Liver (tissue), 9 donors: ENCODE measurements around the gene PTPRB. TPM values are rescaled to one million over a fixed set of nuclear protein-coding genes. Genes with fewer than 3 reads are reported as not detected.

Experiments used
- DNase-seq: peaks from one replicate; pipeline ENCODE4 v3.0.0-alpha.2; 2017; ENCODE audit warnings: low spot score
- H3K27ac ChIP-seq, 2 donors: one replicate each; pipeline ENCODE4 v1.7.0; 2013; ENCODE audit warnings: inconsistent platforms in 2 of 2, low read length in 2 of 2, control low read depth in 1 of 2, low read depth in 1 of 2, mild to moderate bottlenecking in 1 of 2
- H3K27me3 ChIP-seq, 4 donors: one replicate each; pipeline versions ENCODE4 v1.6.1 to v1.7.0; 2013; ENCODE audit warnings: low read length in 3 of 4, inconsistent platforms in 1 of 4, mild to moderate bottlenecking in 1 of 4, moderate library complexity in 1 of 4; ENCODE audit not compliant: control insufficient read depth in 4 of 4, insufficient read depth in 4 of 4
- H3K36me3 ChIP-seq, 4 donors: one replicate each; pipeline versions ENCODE4 v1.6.1 to v1.7.0; 2013; ENCODE audit warnings: low read length in 3 of 4, mild to moderate bottlenecking in 3 of 4, low read depth in 1 of 4, moderate library complexity in 1 of 4; ENCODE audit not compliant: control insufficient read depth in 4 of 4, insufficient read depth in 3 of 4
- H3K4me1 ChIP-seq, 4 donors: one replicate each; pipeline versions ENCODE4 v1.6.1 to v1.7.0; 2013; ENCODE audit warnings: low read length in 3 of 4, mild to moderate bottlenecking in 3 of 4, moderate library complexity in 1 of 4; ENCODE audit not compliant: control insufficient read depth in 4 of 4, insufficient read depth in 4 of 4
- H3K4me3 ChIP-seq, 3 donors: one replicate each; pipeline versions ENCODE4 v1.6.1 to v1.7.0; 2013; ENCODE audit warnings: low read length in 3 of 3, control low read depth in 1 of 3, low read depth in 1 of 3, mild to moderate bottlenecking in 1 of 3
- H3K9ac ChIP-seq, 2 donors: one replicate each; pipeline ENCODE4 v1.7.0; 2013; ENCODE audit warnings: low read length in 2 of 2, mild to moderate bottlenecking in 2 of 2, moderate library complexity in 2 of 2, control low read depth in 1 of 2, low read depth in 1 of 2
- H3K9me3 ChIP-seq, 4 donors: one replicate each; pipeline versions ENCODE4 v1.6.1 to v1.7.0; 2013; ENCODE audit warnings: low read length in 3 of 4; ENCODE audit not compliant: control insufficient read depth in 4 of 4
- ATF3 ChIP-seq: IDR thresholded peaks from 2 replicates; pipeline ENCODE4 v1.6.1; 2016; ENCODE audit warnings: antibody characterized with exemption
- CTCF ChIP-seq: fragments of 150-350 bp; IDR thresholded peaks from 2 replicates; pipeline ENCODE4 v1.5.1; 2017; ENCODE audit warnings: improper control_type of control experiment, low read depth, low read length; ENCODE audit not compliant: missing input control
- EGR1 ChIP-seq, 2 donors: IDR thresholded peaks; 2 replicates each; pipeline ENCODE4 v1.6.1; 2016 to 2018; ENCODE audit warnings: antibody characterized with exemption in 2 of 2, low read depth in 2 of 2
- FOXA2 ChIP-seq: IDR thresholded peaks from 2 replicates; pipeline ENCODE4 v1.6.1; 2016; ENCODE audit warnings: antibody characterized with exemption
- HNF4A ChIP-seq, 2 donors: conservative IDR thresholded peaks; 2 replicates each; pipeline ENCODE4 v1.6.1; 2016; ENCODE audit warnings: antibody characterized with exemption in 2 of 2, mild to moderate bottlenecking in 2 of 2
- HNF4G ChIP-seq: IDR thresholded peaks from 2 replicates; pipeline ENCODE4 v1.6.1; 2016; ENCODE audit warnings: antibody characterized with exemption
- JUND ChIP-seq, 2 donors: IDR thresholded peaks; 2 replicates each; pipeline ENCODE4 v1.6.1; 2016; ENCODE audit warnings: antibody characterized with exemption in 2 of 2
- MAX ChIP-seq: IDR thresholded peaks from 2 replicates; pipeline ENCODE4 v1.6.1; 2016; ENCODE audit warnings: antibody characterized with exemption
- NR2F2 ChIP-seq: IDR thresholded peaks from 2 replicates; pipeline ENCODE4 v1.6.1; 2016; ENCODE audit warnings: antibody characterized with exemption
- RAD21 ChIP-seq, 2 donors: IDR thresholded peaks; 2 replicates each; pipeline ENCODE4 v1.6.1; 2016; ENCODE audit warnings: antibody characterized with exemption in 2 of 2, mild to moderate bottlenecking in 2 of 2
- REST ChIP-seq: IDR thresholded peaks from 2 replicates; pipeline ENCODE4 v1.6.1; 2016; ENCODE audit warnings: antibody characterized with exemption, mild to moderate bottlenecking
- RXRA ChIP-seq, 2 donors: IDR thresholded peaks; 2 replicates each; pipeline ENCODE4 v1.6.1; 2017 to 2018; ENCODE audit warnings: antibody characterized with exemption in 2 of 2, mild to moderate bottlenecking in 1 of 2
- SP1 ChIP-seq: IDR thresholded peaks from 2 replicates; pipeline ENCODE4 v1.6.1; 2018; ENCODE audit warnings: antibody characterized with exemption, mild to moderate bottlenecking
- TAF1 ChIP-seq: conservative IDR thresholded peaks from 2 replicates; pipeline ENCODE4 v1.6.1; 2016; ENCODE audit warnings: antibody characterized with exemption, mild to moderate bottlenecking
- YY1 ChIP-seq: IDR thresholded peaks from 2 replicates; pipeline ENCODE4 v1.6.1; 2016; ENCODE audit warnings: antibody characterized with exemption, mild to moderate bottlenecking
- ZBTB33 ChIP-seq: IDR thresholded peaks from 2 replicates; pipeline ENCODE4 v1.6.1; 2016; ENCODE audit warnings: antibody characterized with exemption
- WGBS: extraction: QIAGEN DNeasy Blood & Tissue Kit; methylation state at CpG from one replicate; pipeline ENCODE4 v1.1.7; 2013; 5-methylcytosine and 5-hydroxymethylcytosine counted together
- polyA plus RNA-seq, 2 donors: library from polyadenylated mRNA; stranded (reverse) in 1 of 2; unstranded in 1 of 2; fragments of 200-250 nt in 1 of 2; fragments of >200 nt in 1 of 2; fragmentation: Nextera tagmentation in 1 of 2; extraction: Ambion mirVana in 1 of 2; gene quantifications; one replicate each; pipeline versions ENCODE4 v1.2.1 to v1.2.3, GENCODE V29; 2013 to 2015
- total RNA-seq, 2 donors: library from RNA; depleted of rRNA; stranded (reverse); fragments of >200 nt; gene quantifications; one replicate each; pipeline ENCODE4 v1.2.3, GENCODE V29; 2014
- donor health status: healthy.
- donor health status: healthy.
- donor health status: healthy.
- donor health status: healthy.
- donor health status: healthy.

PTPRB gene
- total and polyA plus RNA-seq, 4 donors = 6.3 to 64.9 (median 8.4) TPM

GRCh38 chr12:70485704-70486103, 151.5 kb downstream of the PTPRB start:
- no peak overlapping the region for H3K27ac ChIP-seq

More at GRCh38 chr12:70485704-70486103, 151.5 kb downstream of the PTPRB start:
- Histone ChIP-seq H3K36me3 (no peaks in the 10 kb centered on the region), H3K4me3 (no peak overlapping the region), H3K9me3 (no peaks in the 10 kb centered on the region), H3K9ac (no peak overlapping the region), H3K27me3 (no peaks in the 10 kb centered on the region), H3K4me1 (no peaks in the 10 kb centered on the region)
- DNase-seq = no peak
- WGBS = 79% methylated on average over 3 of the region's 3 CpGs
- TF ChIP-seq JUND (IDR thresholded peaks at IDR 0.05) = no peak
- TF ChIP-seq HNF4G = no peak
- TF ChIP-seq ATF3 = no peak
- TF ChIP-seq ZBTB33 = no peak
- no peak for TF ChIP-seq RAD21 (IDR thresholded peaks at IDR 0.05)
- no peak for TF ChIP-seq YY1
- TF ChIP-seq HNF4A (conservative IDR thresholded peaks at IDR 0.05) = no peak
- no peak for TF ChIP-seq MAX
- no peak for TF ChIP-seq CTCF
- TF ChIP-seq EGR1 (IDR thresholded peaks at IDR 0.05; ENCODE audit: low read depth in 2 of 2) = no peak
- no peak for TF ChIP-seq REST
- no peak for TF ChIP-seq NR2F2
- no peak for TF ChIP-seq TAF1
- TF ChIP-seq SP1 = no peak
- TF ChIP-seq FOXA2 = no peak
- no peak for TF ChIP-seq RXRA (IDR thresholded peaks at IDR 0.05)
